Prostate gland (tissue), 2 donors: ENCODE results near the gene CBS. TPM values are rescaled to one million over a fixed set of nuclear protein-coding genes. Genes with fewer than 3 reads are reported as not detected.
"Not testable (repeated sequence)": the region's sequence is repeated elsewhere in the genome, so short reads cannot be mapped to it uniquely, and the experiment has no call there.

Source experiments
- DNase-seq: peaks from one replicate; pipeline ENCODE4 v3.0.0-alpha.2; 2019; ENCODE audit warnings: low spot score
- H3K27ac ChIP-seq, 2 donors: fragments of 200-600 bp; sonication (generic); 2 replicates each; pipeline ENCODE4 v1.5.1; 2017 to 2019
- H3K27me3 ChIP-seq: fragments of 200-600 bp; sonication (generic); replicated peaks from 2 replicates; pipeline ENCODE4 v1.5.1; 2019; ENCODE audit not compliant: insufficient read depth
- H3K36me3 ChIP-seq, 2 donors: fragments of 200-600 bp; sonication (generic); 1 replicate in 1 of 2; 2 replicates in 1 of 2; pipeline versions ENCODE4 v1.5.1 to v1.8.1; 2017 to 2019
- H3K4me1 ChIP-seq: fragments of 200-600 bp; sonication (generic); replicated peaks from 2 replicates; pipeline ENCODE4 v1.5.1; 2019
- H3K4me3 ChIP-seq, 2 donors: fragments of 200-600 bp; sonication (generic); 2 replicates each; pipeline ENCODE4 v1.5.1; 2017 to 2019
- H3K9me3 ChIP-seq: fragments of 200-600 bp; sonication (generic); 2 replicates; pipeline ENCODE4 v1.5.1; 2017
- POLR2A ChIP-seq: fragments of 450-650 bp; IDR thresholded peaks from one replicate; pipeline ENCODE4 v1.6.1; 2016; ENCODE audit warnings: antibody characterized with exemption, mild to moderate bottlenecking
- POLR2AphosphoS5 ChIP-seq: sonication (generic); formaldehyde crosslinking; IDR thresholded peaks from one replicate; pipeline ENCODE4 v1.6.1; 2017; ENCODE audit warnings: antibody characterized with exemption
- WGBS: methylation state at CpG from one replicate; pipeline ENCODE4 v1.1.5; 2018; 5-methylcytosine and 5-hydroxymethylcytosine counted together
- intact Hi-C: fragments of 100-400 bp; cut with DNase I; formaldehyde crosslinking; loops from one replicate; pipeline ENCODE4 v1.14.2; 2022
- total RNA-seq, 2 donors: library from RNA; depleted of rRNA; stranded (reverse); fragments of >200 nt; gene quantifications; one replicate each; pipeline ENCODE4 v1.1.0, GENCODE V29; 2016
- TF ChIP-seq, protein P1 (sequence below), 4 experiments: fragments of 200-600 bp in 2 of 4; fragments of 450-650 bp in 2 of 4; sonication (generic) in 2 of 4; IDR thresholded peaks; 1 replicate in 3 of 4; 2 replicates in 1 of 4; pipeline ENCODE4 v1.5.1; 2016 to 2019; ENCODE audit warnings: antibody characterized with exemption in 4 of 4, mild to moderate bottlenecking in 2 of 4, moderate library complexity in 2 of 4

Gene CBS
- total RNA-seq, 2 donors from 2014 or later, result 48.9 to 72.7 TPM

- no peak for TF ChIP-seq POLR2AphosphoS5
- TF ChIP-seq, protein P1, sequence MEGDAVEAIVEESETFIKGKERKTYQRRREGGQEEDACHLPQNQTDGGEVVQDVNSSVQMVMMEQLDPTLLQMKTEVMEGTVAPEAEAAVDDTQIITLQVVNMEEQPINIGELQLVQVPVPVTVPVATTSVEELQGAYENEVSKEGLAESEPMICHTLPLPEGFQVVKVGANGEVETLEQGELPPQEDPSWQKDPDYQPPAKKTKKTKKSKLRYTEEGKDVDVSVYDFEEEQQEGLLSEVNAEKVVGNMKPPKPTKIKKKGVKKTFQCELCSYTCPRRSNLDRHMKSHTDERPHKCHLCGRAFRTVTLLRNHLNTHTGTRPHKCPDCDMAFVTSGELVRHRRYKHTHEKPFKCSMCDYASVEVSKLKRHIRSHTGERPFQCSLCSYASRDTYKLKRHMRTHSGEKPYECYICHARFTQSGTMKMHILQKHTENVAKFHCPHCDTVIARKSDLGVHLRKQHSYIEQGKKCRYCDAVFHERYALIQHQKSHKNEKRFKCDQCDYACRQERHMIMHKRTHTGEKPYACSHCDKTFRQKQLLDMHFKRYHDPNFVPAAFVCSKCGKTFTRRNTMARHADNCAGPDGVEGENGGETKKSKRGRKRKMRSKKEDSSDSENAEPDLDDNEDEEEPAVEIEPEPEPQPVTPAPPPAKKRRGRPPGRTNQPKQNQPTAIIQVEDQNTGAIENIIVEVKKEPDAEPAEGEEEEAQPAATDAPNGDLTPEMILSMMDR (IDR thresholded peaks at IDR 0.05), result no peak
- WGBS, result 83% methylated on average over 11 of the region's 13 CpGs
- Histone ChIP-seq H3K36me3 (no peaks in the 10 kb centered on the region), H3K9me3 (no peaks in the 10 kb centered on the region), H3K27ac (no peak overlapping the region), H3K4me3 (no peak overlapping the region), H3K27me3 (no peaks in the 10 kb centered on the region), H3K4me1 (no peaks in the 10 kb centered on the region)
- no peak for DNase-seq
- intact Hi-C loops, result no loop called here
Measured at GRCh38 chr21:43015906-43016540, 59.6 kb downstream of the CBS start.

- TF ChIP-seq POLR2A (no peak), POLR2AphosphoS5 (no peak)
- TF ChIP-seq, protein P1 (IDR thresholded peaks at IDR 0.05), result no peak
- DNase-seq, result no peak
- intact Hi-C loops, result no loop called here
- no peaks in the 10 kb centered on the region for H3K4me1 ChIP-seq
- H3K27ac ChIP-seq, result no peak overlapping the region
- H3K36me3 ChIP-seq, result no peaks in the 10 kb centered on the region
- WGBS, result 85% methylated on average over 6 of the region's 6 CpGs
- H3K4me3 ChIP-seq, result no peak overlapping the region
- H3K9me3 ChIP-seq, result no peaks in the 10 kb centered on the region
- H3K27me3 ChIP-seq, result no peaks in the 10 kb centered on the region
Measured at GRCh38 chr21:43012596-43012995, 63.0 kb downstream of the CBS start.

DNA sequence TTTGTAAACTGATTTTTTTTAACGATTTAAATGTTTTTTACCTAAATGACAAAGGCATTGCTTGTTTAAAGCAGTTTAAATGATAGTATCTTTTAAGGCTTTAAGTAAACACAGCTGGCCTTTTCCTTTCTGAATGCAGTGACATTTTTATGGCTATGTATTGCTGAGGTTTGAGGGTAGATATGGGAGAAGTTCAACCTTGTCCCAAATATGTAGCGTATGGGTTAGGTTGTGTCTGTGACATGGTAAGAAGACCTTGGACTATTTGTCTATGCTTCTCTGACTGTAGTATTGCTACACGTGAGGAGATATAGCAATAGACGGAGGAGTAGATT, 68.8 kb downstream of the CBS start:
- Histone ChIP-seq H3K9me3 (no peaks in the 10 kb centered on the region), H3K27me3 (no peaks in the 10 kb centered on the region), H3K4me3 (no peak overlapping the region), H3K36me3 (no peaks in the 10 kb centered on the region), H3K4me1 (peaks cover 9% of the 10 kb centered on the region), H3K27ac (peak overlapping the region; percentile 53 to 59)
- TF ChIP-seq, protein P1 (IDR thresholded peaks at IDR 0.05), result no peak
- peak; percentile 19 for TF ChIP-seq POLR2AphosphoS5
- no peak for TF ChIP-seq POLR2A
- intact Hi-C loops, result no loop called here
- DNase-seq, result no peak
- WGBS, result 26% methylated on average over 4 of the region's 4 CpGs

DNA sequence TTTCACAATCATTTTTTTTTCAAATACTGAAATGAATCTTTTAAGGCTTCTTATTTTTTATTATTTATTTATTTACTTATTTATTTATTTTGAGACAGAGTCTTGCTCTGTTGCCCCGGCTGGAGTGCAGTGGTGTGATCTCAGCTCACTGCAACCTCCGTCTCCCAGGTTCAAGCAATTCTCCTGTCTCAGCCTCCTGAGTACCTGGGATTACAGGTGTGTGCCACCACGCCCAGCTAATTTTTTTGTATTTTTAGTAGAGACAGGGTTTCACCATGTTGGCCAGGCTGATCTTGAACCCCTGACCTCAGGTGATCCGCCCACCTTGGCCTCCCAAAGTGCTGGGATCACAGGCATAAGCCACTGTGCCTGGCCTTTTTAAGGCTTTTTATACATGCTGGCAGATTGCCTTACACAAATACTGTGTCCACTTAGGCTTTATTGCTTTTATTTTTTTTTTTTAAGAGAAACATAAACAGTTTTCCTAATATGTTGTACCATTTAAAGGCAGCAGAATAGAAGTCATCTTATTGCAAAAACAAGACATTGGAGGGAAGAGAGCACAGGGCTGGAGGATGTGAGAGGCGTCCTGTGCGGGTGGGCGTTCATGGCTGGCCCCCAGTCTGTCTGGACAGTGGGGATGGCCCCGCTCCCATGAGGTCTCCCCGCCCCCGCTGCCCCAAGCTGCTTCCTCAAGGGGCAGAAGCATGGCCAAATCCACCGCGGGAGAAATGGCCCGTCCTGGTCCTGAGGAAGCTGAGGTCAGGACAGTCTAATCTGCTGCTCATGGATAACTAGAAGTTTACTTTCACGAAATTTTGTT, 69.4 kb downstream of the CBS start:
- intact Hi-C loops, H3K4me1 ChIP-seq, H3K36me3 ChIP-seq, H3K9me3 ChIP-seq, H3K27me3 ChIP-seq, DNase-seq, H3K4me3 ChIP-seq: not testable (repeated sequence)
- WGBS, result 30% methylated on average over 14 of the region's 14 CpGs
- peak overlapping the region; percentile 53 to 59 for H3K27ac ChIP-seq

DNA sequence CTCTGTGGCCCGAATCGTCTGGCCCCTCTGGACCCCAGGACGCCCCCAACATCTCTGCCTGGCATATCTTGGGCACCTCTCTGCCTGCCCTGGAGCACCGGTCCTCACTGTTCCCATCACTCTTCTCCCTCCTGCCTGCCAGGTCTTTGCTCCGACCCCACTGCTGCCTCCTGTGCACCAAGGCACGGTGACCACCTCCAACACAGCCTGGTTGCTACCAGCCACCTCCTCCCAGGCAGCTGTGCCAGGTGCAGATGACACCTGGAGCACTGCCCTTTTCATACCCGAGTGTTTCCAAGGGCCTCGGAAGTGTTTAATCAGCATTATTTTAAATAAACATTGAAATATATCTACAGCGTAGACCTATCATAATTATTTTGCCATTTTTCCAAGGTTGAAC, 70.0 kb downstream of the CBS start:
- intact Hi-C loops, result no loop called here
- DNase-seq, result no peak
- TF ChIP-seq, protein P1 (IDR thresholded peaks at IDR 0.05), result no peak
- TF ChIP-seq POLR2A (no peak), POLR2AphosphoS5 (no peak)
- WGBS, result 79% methylated on average over 9 of the region's 9 CpGs
- Histone ChIP-seq H3K27me3 (no peaks in the 10 kb centered on the region), H3K4me1 (peaks cover 9% of the 10 kb centered on the region), H3K27ac (no peak overlapping the region), H3K9me3 (no peaks in the 10 kb centered on the region), H3K4me3 (no peak overlapping the region), H3K36me3 (no peaks in the 10 kb centered on the region)
